GM18502 (cell line): Measurements from ENCODE around the gene NBPF12.
"Not testable (repeated sequence)": the region's sequence is repeated elsewhere in the genome, so short reads cannot be mapped to it uniquely, and the experiment has no call there.

Experiments
- ATAC-seq: cut with Tn5 transposase; IDR thresholded peaks from one replicate; pipeline ENCODE4 v1.9.1; 2021; ENCODE audit warnings: mild to moderate bottlenecking; ENCODE audit not compliant: unreplicated experiment, poor library complexity

Gene NBPF12, protein sequence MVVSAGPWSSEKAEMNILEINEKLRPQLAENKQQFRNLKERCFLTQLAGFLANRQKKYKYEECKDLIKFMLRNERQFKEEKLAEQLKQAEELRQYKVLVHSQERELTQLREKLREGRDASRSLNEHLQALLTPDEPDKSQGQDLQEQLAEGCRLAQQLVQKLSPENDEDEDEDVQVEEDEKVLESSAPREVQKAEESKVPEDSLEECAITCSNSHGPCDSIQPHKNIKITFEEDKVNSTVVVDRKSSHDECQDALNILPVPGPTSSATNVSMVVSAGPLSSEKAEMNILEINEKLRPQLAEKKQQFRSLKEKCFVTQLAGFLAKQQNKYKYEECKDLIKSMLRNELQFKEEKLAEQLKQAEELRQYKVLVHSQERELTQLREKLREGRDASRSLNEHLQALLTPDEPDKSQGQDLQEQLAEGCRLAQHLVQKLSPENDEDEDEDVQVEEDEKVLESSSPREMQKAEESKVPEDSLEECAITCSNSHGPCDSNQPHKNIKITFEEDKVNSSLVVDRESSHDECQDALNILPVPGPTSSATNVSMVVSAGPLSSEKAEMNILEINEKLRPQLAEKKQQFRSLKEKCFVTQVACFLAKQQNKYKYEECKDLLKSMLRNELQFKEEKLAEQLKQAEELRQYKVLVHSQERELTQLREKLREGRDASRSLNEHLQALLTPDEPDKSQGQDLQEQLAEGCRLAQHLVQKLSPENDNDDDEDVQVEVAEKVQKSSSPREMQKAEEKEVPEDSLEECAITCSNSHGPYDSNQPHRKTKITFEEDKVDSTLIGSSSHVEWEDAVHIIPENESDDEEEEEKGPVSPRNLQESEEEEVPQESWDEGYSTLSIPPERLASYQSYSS (N-terminal part only)

DNA sequence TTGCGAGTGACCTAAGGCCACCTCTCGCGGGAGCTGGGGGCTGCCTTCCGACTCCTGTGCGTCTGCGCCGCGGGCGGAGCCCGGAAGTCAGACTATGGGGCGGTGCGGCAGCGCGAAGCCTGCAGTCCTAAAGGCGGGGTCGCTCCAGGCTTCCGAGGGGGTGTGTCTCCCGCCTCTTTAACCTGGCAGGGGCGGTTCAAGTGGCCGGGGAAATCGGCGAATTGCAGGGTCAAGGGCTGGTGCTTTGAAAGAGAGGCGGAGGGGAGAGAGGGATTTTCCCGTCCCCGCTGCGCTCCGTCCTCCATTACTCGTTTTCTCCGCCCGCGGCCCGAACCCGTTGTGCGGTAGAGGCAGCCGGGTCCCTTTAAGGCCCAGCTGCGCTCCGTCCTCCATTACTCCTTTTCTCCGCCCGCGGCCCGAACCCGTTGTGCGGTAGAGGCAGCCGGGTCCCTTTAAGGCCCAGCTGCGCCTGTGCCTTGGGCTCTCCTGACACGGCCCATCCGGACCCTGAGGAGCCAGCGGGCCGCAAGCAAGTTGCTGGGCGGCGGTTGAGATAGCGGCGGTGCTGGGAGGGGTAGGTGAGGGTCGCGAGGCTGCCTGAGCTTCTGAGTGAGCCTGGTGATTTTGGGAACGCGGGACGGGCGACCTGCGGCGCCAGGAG lies at the start of gene NBPF12:
TSS of gene NBPF12 (plus strand) at position 83 of the 661 bp plus-strand sequence. CDS start 21,820 bp downstream, outside the sequence.
- peak; percentile 81 for ATAC-seq

DNA sequence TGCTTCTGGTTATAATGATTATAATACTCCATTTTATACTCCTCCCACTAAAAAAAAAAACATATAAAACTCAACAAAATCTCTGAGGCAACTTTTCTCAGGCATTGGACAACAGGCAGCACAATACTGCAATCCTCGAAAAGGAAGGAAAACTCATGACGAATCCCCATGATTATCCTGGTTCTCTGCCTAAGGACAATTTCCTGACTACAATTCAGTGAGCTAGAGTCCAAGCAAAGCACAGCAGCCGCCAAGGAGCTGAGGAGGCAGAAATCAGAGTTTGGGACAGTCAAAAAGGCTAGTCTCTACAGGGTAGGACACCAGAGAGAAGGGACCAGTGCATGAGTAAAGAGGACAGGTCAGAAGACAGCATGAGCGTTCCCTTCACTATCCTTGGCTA lies 46.8 kb upstream of the NBPF12 start:
- not testable (repeated sequence) for ATAC-seq

DNA sequence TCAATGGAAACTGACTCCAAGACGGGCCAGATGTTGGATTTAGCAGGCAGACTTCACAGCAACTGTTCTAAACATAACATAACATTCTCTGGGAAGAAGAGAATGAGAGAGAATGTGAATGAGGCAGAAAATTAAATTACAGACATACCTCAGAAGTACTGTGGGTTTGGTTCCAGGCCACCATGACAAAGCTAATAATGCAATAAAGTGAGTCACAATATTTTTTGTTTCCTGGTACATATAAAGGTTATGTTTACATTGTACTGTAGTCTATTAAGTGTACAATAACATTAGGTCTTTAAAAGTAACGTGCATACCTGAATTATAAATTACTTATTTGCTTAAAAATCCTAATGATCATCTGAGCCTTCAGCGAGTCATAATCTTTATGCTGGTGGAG lies 45.8 kb upstream of the NBPF12 start:
- not testable (repeated sequence) for ATAC-seq

DNA sequence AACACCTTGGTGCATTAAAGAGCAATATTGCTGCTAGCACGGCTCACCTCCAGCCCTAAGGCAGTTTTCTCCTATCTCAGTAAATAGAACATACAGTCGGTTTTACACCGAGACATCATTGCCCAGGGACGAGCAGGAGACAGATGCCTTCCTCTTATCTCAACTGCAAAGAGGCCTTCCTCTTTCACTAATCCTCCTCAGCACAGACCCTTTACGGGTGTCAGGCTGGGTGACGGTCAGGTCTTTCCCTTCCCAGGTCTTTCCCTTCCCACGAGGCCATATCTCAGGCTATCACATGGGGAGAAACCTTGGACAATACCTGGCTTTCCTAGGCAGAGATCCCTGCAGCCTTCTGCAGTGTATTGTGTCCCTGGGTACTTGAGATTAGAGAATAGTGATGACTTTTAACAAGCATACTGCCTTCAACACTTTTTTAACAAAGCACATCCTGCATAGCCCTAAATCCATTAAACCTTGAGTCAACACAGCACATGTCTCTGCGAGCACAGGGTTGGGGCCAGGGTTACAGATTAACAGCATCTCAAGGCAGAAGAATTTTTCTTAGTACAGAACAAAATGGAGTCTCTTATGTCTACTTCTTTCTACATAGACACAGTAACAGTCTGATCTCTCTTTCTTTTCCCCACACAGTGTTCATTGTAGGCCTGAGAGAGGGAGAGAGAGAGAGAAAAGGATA lies 30.4 kb upstream of the NBPF12 start:
- ATAC-seq: not testable (repeated sequence)

DNA sequence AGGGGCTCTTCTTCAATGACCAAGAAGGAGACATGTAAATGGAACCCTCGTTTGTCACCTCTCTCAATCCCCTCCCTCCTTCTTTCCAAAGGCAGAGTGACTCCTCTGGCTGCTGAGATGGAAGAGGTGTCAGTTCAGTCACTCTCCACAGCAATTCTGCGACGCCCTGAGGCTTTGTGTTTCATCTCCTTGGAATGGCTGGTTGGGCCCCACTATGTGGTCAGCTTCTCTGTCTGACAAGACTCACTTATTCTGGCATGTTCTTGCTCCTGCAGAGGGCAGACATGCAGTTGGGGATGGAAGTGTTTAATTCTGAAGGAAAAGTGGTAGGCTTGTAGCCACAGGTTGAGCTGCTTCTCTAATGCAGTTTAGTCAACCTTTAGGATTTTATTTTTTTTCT lies 25.1 kb upstream of the NBPF12 start:
- ATAC-seq: not testable (repeated sequence)

DNA sequence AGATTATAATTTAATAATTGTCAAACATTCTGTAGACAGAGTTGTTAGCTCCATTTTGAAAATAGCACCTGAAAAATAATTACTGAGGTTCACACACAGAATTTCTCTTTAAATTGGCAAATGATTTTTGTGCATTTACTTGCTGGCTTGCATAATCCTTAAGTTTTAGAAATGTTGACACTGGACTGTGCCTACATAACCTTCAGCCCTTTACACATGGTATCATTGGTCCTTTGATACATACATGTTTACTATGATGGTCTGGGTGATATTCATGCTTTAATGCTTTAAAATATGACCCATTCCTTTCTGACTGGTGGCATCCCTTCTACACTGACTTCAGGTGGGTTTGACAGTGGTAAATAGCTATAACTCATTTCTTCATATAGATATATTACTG lies 17.3 kb upstream of the NBPF12 start:
- not testable (repeated sequence) for ATAC-seq

DNA sequence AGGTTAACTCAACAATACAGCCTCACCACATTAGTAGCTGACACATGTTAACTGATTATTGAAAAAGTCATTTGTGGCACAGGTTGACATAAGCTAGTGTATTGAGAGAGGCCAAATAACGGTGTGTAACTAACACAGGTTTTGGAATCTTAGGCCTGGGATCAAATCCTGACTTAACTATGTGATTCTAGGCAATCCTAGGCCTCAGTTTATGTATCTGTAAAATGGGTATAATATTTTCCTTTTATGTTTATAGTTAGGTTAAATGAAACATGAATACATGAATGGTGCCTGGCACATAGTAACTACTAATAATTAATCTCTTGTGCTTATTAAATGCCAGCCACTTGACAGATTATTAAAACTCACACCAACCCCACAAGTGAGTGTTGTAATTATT lies 15.5 kb upstream of the NBPF12 start:
- ATAC-seq: not testable (repeated sequence)

DNA sequence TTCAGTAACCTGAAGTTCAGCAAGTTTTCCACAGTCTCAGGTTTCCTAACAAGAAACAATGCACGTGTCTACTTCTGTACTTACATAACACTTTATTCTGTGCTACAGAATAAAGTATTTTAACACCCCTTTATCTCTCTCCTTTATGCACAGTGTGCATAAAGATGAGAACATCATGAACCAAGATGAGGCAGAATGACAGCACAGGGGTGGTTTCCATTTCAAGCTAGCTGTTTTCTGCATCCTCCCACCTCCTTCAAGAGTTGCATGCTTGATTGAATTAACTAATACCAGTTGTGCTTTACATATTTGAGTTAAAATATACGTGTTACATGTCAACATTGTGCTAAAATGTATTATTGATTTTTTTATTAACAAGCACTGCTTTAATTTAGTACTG lies 14.0 kb upstream of the NBPF12 start:
- ATAC-seq: not testable (repeated sequence)

DNA sequence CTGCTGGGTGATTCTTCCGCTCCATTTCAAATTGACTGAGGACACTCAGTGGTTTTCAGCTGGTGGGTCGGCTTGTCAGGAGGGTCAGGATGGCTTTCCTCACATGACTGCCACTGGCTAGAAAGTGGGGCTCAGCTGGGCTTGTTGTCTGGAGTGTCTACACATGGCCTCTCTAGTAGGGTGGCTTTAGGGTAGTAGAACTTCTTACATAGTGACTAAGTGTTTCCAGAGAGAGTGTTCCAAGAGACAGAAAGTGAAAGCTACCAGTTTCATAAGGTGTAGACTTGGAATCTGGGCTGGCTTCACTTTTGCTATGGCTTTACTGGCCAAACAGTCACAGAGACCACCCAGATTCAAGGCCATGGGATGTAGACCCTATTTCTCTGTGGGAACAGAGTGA lies 11.7 kb upstream of the NBPF12 start:
- ATAC-seq: not testable (repeated sequence)

DNA sequence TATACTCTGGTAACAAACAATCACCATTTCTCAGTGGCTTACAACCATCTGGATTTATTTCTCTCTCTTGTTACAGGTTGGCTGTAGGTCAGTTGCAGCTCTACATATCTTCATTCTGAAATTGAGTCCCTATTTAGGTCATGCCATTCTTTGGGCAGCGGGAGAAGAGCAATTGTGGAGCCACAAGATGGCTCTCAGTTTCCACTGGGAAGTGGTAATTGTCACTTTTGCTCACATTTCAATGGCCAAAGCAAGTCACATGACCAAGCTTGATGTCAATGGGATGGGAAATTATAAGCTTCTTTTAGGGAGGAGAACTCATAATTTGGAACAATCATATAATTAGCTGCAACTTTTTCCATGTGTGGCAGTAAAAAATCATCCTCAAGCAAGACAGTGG lies 7.9 kb upstream of the NBPF12 start:
- ATAC-seq: not testable (repeated sequence)

DNA sequence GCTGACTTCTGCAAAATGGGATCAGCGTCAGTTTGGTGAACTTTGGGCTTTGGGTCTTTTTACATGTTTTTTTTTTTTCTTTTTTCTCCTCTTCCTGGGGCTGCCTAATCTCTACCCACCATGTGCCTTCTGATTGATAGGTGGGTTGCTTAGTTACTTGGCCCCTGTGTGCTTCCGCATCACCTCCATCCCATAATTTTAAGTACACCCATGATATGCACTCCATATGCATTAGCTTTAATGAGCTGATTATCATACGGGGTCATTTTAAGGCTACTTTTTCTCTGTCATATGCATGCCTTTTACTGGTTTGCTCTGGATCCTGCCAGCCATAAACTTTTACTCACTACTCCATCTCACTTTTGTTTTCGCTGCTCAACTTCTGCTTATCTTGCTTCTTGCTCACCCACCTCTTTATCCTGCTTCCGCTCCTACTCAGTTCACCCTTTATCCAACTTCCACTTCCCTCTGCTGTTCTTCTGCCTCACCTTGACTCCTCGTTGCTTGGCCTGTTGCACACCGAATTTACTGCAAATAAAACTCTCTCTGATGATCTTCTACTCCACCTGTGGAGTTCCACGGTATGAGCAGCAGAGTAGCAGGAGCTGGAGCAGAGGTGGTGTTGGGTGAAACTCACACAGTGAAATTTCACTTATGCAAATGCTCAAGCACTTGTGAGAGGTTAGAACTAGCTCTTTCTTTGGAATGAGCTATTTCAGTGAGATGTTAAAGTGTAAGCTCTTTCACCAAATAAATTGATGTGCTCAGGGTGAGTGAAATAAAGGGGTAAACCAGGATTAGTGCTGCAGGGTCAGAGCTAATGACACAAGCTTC lies 3.5 kb upstream of the NBPF12 start:
- peak; percentile 43 for ATAC-seq

DNA sequence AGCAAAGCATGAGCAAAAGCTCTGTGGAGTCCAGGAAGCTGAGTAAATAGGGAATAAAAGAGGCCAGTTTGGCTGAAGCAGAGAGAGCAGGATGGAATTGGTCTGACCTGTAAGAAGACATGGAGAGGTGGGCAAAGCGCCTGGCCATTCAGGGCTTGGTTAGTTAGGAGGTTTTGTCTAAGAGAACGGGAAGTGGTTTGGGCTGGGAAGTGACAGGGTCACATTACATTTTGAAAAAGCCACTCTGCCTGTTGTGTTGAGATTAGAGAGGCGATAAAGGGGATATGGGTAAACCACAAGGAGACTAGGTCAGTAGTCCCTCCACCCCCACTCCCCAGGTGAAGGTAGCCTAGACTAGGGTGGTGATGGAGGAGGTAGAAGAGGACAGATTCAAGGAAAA lies 662 bp upstream of the NBPF12 start:
- not testable (repeated sequence) for ATAC-seq

DNA sequence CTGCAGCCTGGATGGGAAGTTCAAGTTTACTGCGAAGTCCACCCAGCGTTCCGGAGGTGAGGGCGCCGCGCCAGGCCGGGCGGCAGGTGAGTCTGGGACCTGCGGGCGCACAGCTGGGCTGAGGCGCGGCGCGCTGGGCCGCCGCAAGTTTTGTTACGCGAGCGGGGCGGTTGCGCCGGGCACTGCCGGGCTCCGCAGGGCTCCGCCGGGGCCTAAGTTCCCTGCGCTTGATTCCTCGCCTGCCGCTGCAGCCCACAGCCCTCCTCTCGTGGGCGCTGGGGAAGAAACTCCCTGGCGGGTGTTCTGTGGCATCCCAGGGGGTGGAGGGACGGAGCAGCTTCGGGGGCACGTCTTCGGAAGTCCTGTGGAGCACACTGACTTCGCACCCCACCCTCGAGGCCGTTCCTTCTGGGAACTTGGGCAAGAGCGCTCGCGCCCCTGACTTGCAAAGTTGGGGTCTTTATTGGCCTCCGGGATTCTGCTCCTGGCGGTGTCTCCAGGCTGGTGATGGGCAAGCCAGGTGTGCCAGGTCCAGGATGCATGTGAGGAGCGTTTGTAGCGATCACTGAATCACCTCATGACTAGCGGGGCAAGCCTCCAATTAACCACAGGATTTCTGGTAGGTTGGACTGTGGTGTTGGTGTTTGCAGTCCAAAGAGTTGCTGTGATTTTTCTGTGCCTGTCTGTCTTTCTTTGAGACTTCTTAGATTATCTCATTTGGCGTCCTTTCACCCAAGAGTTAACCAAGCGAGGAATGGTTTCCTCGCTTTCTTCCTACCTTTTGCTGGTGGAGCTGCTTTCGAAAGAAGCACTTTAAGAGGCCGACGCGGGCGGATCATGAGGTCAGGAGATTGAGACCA lies 1.0 kb downstream of the NBPF12 start:
- peak; percentile 29 for ATAC-seq

DNA sequence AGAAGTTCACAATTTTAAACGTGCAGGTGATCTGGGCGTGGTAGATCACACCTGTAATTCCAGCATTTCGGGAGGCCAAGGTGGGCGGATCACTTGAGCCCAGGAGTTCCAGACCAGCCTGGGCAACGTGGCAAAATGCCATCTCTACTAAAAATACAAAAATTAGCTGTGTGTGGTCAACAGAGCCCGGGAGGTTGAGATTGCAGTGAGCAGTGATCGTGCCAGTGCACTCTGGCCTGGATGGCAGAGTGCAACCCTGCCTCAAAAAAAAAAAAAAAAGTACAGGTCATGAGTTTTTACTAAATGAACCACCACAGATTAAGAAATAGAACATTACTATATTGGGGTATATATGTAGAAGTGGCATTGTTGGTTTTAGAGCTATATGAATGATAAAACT lies 2.2 kb downstream of the NBPF12 start:
- ATAC-seq: not testable (repeated sequence)

DNA sequence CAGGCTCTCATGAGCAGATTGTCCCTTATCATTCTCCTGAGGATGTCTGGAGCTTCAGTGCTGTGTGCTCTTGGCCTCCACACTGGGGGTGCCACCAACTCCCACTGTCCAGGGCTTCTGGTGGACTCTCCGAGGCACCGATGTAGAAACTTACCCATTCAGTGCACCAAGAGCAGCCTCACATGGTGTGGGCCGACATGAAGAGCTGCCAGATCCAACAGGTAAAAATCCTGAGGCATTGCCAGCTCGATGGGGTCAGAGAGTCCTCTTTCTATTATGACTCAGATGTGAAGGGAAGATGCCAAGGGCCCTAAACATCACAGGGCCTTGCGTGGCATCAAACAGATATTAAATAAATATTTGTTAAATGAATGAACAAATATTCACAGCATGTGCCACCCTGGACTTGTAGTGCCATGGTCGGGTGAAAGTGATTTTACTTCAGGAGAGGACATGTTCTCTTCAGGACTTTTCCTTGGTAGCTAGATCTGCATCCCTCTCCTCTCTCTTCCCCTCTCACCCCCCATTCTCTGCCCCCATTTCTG lies 5.3 kb downstream of the NBPF12 start:
- ATAC-seq: not testable (repeated sequence)

DNA sequence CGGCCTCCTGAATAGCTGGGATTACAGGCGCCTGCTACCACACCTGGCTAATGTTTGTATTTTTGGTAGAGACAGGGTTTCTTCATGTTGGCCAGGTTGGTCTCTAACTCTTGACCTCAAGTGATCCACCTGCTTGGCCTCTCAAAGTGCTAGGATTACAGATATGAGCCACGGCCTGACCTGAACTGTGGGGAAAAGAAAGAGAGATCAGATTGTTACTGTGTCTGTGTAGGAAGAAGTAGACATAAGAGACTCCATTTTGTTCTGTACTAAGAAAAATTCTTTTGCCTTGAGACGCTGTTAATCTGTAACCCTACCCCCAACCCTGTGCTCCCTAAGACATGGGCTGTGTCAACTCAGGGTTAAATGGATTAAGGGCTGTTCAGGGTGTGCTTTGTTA lies 10.0 kb downstream of the NBPF12 start:
- ATAC-seq: not testable (repeated sequence)

DNA sequence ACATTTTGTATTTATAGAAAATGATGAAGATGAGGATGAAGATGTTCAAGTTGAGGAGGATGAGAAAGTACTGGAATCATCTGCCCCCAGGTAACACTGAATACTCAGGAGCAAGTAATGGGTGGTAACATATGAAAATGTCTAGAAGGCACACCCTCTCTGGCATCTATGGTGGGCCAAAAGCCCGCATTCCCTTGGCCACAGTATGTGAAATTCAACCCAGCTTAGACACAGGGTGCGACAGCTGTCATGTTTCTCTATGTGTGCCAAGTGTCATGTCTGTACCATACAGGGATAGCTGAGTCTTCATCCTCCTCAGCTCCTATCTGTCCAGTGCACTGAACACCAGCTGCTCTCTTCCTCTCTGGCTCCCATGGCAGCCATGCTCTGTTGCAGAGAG lies 26.2 kb downstream of the NBPF12 start:
- ATAC-seq: not testable (repeated sequence)

DNA sequence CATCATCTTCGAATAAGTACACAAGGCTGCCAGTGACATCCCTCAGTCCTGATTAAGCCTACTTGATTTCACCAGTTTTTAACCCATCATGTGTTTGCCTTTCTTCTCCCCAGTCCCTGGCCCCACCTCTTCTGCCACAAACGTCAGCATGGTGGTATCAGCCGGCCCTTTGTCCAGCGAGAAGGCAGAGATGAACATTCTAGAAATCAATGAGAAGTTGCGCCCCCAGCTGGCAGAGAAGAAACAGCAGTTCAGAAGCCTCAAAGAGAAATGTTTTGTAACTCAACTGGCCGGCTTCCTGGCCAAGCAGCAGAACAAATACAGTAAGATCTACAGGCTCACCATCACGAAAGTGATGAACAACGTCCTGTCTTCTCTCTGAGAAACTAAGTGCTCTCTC lies 28.2 kb downstream of the NBPF12 start:
- not testable (repeated sequence) for ATAC-seq
